ENCODE results near the gene ZBTB46.

ZBTB46 gene

DNA sequence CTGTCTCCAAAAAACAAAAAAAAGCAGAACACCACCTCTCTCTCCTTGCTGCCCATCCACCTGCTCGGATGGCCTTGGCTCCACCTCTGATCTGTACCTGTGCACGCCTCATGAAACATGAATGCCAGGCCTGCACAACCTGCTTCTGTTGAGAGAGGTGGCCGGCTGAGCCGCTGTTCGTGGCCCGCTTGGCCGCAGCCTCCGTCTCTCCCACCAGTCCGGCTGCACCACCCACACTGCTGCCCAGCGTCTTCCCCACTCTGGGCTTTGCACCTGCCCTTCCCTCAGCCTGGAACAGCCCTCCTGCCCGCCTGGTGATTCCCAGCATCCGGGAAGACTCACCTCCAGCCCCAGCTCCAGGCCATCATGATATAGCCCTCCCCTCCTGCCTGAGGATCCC lies 12.2 kb upstream of the ZBTB46 start:
- H3K9me3 Mint-ChIP-seq = no peaks in the 10 kb centered on the region
- DNase-seq (ENCODE audit: low spot score in 2 of 2) (no peak), ATAC-seq (replicated peaks; ENCODE audit: extremely low read depth, poor library complexity, severe bottlenecking) (no peak)
- H3K4me3 Mint-ChIP-seq = no peak overlapping the region
- H3K27ac Mint-ChIP-seq (ENCODE audit: low read depth) = no peak overlapping the region
- H3K36me3 Mint-ChIP-seq (ENCODE audit: insufficient read depth) = no peaks in the 10 kb centered on the region
- H3K4me1 Mint-ChIP-seq = no peaks in the 10 kb centered on the region
- H3K27me3 Mint-ChIP-seq = peaks cover 36% of the 10 kb centered on the region

DNA sequence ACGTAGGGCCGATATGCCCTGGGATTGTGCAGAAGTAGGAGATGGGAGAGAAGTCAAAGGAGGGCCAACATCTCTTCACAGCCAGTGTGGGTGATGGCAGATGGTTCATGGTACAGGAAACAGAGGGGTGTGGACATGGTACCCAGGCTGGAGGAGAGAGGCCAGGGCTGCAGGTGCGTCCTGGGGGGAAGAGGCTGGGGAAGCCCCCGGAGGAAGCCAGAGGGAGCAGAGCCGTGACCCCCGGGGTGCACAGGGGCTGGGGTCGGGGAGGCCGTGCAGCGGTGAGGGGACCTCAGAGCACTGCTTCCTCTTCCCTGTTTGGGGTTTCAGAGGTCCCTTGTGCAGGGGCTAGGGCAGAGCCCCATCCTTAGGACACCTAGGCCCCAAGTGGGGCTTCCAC lies 11.2 kb upstream of the ZBTB46 start:
- DNase-seq (ENCODE audit: low spot score in 2 of 2) (no peak), ATAC-seq (replicated peaks; ENCODE audit: extremely low read depth, poor library complexity, severe bottlenecking) (no peak)
- Mint-ChIP-seq H3K4me3 (no peak overlapping the region), H3K4me1 (no peaks in the 10 kb centered on the region), H3K36me3 (ENCODE audit: insufficient read depth) (no peaks in the 10 kb centered on the region), H3K27me3 (peaks cover 36% of the 10 kb centered on the region), H3K9me3 (no peaks in the 10 kb centered on the region), H3K27ac (ENCODE audit: low read depth) (peak overlapping the region; percentile 29)

DNA sequence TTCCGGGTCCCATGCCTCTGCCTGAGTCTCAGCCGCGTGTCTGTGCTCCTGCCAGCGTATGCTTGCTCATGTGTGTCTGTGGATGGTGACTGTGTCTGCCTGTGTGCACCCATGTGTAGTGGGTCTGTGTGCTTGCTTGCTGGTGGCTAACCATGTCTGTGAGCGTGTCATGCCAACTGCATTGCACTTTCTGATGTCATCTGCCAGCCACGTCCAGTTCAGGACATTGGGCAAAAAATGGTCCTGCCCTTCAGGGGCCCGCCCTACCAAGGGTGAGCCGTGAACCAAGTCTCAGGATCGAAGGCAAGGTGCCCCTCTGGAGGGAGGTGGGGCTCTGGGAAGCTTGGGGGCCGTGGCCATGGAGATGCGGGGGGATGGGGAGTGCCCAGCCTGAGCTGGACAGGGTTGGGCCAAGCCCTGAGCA lies 9.4 kb upstream of the ZBTB46 start:
- Mint-ChIP-seq H3K36me3 (ENCODE audit: insufficient read depth) (no peaks in the 10 kb centered on the region), H3K27me3 (peaks cover 36% of the 10 kb centered on the region), H3K4me1 (no peaks in the 10 kb centered on the region), H3K27ac (ENCODE audit: low read depth) (no peak overlapping the region), H3K4me3 (no peak overlapping the region), H3K9me3 (no peaks in the 10 kb centered on the region)
- ATAC-seq (replicated peaks; ENCODE audit: extremely low read depth, poor library complexity, severe bottlenecking) (no peak), DNase-seq (ENCODE audit: low spot score in 2 of 2) (no peak)

DNA sequence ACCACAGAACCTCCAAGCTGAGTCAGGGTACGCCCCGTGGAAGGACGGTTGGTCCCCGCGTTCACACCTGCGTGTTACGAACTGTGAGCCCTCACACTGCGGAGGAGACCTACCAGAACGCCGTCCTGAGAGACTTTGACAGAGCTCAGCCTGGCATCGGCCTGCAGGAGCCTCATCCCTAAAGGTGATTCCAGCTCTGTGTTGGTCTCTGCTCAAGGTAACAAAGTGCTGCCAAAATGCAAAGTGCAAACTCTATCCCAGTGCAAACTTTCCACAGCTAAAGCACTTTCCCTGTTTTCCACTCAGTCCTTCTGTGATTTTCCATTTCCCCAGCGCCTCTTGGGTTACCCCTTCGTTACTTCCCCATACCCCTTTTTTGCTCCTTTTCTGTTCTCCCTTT lies 8.6 kb upstream of the ZBTB46 start:
- peaks cover 36% of the 10 kb centered on the region for H3K27me3 Mint-ChIP-seq

DNA sequence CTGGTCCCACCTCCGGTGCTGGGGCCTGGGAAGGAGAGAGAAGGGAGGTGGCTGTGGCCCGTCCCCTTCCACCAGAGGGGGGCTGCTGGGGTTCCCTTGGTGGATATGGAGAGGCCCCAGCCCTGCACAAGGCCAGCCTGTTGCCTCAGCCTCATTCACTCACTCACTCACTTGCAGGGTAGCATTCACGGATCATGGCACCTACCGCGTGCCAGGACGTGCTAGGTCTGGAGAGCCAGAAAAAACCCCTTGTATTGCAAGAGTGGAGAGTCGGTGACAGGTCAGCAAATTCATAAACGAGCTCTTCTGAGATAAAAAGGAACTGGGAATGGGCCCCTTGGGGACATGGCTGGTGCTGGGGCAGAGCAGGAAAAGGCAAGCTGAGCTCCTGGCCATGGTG lies 6.4 kb upstream of the ZBTB46 start:
- no peak for ATAC-seq (replicated peaks; ENCODE audit: extremely low read depth, poor library complexity, severe bottlenecking)
- Mint-ChIP-seq H3K27ac (ENCODE audit: low read depth) (no peak overlapping the region), H3K36me3 (ENCODE audit: insufficient read depth) (no peaks in the 10 kb centered on the region), H3K27me3 (peaks cover 32% of the 10 kb centered on the region), H3K9me3 (no peaks in the 10 kb centered on the region), H3K4me3 (no peak overlapping the region), H3K4me1 (no peaks in the 10 kb centered on the region)
- DNase-seq (ENCODE audit: low spot score in 2 of 2) = no peak

More for the DNA sequence above, 8.6 kb upstream of the ZBTB46 start:
- Mint-ChIP-seq H3K4me1 (no peaks in the 10 kb centered on the region), H3K4me3 (no peak overlapping the region), H3K36me3 (ENCODE audit: insufficient read depth) (no peaks in the 10 kb centered on the region), H3K9me3 (no peaks in the 10 kb centered on the region), H3K27ac (ENCODE audit: low read depth) (no peak overlapping the region)
- no peak for ATAC-seq (replicated peaks; ENCODE audit: extremely low read depth, poor library complexity, severe bottlenecking)
- no peak for DNase-seq (ENCODE audit: low spot score in 2 of 2)

DNA sequence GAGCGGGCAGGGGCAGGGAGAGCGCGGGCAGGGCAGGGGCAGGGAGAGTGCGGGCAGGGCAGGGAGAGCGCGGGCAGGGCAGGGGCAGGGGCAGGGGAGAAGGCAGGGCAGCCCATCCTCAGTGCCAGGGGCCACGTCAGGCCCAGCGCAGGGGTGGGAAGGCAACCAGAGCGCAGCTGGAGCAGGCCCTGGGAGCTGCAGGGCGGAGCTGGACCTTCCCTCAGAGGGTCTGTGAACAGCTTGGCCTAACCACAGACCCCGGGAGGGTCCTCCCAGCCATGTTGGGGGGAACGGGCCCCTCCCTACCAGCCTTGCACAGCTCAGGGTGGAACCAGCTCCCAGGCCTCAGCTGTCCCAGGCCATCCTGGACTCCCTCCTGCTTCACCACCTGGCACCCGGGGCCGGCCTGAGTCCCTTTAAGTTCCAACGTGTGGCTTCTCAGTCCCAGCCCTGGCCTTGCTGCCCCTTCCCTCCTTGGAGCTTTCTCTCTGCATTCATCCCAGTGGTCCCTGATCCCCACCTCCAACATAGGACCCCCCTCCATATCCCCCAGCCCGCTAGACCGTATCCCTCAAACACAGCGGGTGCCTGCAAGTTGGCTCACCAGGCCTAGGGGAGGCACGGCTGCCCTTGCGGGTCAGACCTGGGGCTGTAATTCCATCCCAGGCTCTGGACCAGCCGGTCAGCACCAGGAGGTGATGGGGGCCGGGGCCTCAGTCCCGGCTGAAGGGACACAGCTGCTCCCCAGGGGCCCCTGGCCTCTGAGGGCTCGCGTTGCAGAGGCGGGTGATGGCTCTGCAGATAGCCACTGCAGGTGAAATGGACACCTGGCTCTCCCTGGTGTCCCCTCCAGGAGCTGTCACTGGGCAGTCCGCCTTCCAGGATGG lies 5.6 kb upstream of the ZBTB46 start:
- Mint-ChIP-seq H3K27me3 (peaks cover 24% of the 10 kb centered on the region), H3K27ac (ENCODE audit: low read depth) (no peak overlapping the region), H3K4me3 (no peak overlapping the region), H3K4me1 (no peaks in the 10 kb centered on the region), H3K9me3 (no peaks in the 10 kb centered on the region), H3K36me3 (ENCODE audit: insufficient read depth) (no peaks in the 10 kb centered on the region)
- ATAC-seq (replicated peaks; ENCODE audit: extremely low read depth, poor library complexity, severe bottlenecking) (no peak), DNase-seq (ENCODE audit: low spot score in 2 of 2) (no peak)

DNA sequence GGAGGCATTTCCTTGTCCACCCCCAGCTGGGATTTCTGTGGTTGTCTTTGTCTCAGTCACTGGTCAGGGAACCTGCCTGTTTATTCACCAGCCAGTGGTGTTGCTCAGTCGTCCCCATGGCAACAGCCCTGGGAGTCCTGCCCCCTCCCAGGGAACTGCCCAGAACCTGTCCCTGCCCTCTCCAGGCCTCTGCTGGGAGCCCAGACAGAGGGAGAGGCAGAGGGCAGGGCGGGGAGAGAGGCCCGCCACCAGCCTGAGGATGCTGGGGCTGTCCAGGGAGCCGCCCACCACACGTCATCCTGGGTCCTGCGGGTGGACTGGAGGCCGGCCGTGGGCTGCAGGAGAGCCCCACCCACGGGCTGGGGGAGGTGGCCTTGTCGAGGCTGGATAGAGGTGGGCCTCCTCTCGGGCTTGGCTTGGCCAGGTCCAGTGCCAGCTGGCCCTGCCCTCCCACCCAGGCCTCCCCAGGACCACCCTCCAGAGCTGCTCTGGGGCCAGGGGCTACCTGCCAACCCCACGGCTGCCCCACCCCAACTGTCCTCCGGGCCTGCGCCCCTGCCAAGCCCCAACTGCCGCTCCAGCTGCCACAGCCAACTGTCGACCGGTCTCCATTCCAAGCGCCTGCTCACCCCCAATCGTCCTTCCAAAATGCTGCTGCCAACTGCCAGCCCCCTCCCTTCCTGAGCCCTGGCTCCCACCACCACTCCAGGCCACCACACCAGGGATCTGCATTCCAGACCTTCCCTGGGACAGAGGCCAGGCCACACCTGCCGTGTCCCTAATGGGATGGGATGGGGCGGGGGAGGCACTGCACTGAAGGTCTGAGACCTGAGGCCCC lies 4.2 kb upstream of the ZBTB46 start:
- no peaks in the 10 kb centered on the region for H3K9me3 Mint-ChIP-seq
- ATAC-seq (replicated peaks; ENCODE audit: extremely low read depth, poor library complexity, severe bottlenecking) (no peak), DNase-seq (ENCODE audit: low spot score in 2 of 2) (no peak)
- no peak overlapping the region for H3K27ac Mint-ChIP-seq (ENCODE audit: low read depth)
- H3K4me1 Mint-ChIP-seq = peaks cover under 1% of the 10 kb centered on the region
- H3K27me3 Mint-ChIP-seq = peaks cover 19% of the 10 kb centered on the region
- H3K36me3 Mint-ChIP-seq (ENCODE audit: insufficient read depth) = no peaks in the 10 kb centered on the region
- no peak overlapping the region for H3K4me3 Mint-ChIP-seq

DNA sequence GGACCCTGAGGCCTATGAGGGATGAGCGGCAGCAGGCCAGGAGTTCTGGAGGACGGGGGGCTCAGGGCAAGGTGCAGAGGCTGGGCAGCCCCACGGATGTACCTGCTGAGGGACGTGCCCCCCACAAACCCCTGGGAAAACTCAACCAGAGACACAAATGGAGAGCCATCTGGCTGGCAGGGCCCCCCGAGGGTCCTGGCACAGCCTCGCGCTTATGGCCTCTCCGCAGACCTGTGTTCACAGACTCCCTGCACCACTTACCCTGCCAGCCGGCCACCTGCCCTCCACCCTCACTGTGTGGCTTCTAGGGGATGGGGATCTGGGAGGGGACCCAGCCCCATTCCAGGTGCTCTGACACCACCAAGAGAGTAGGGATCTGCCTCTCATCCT lies 3.4 kb upstream of the ZBTB46 start:
- no peak for DNase-seq (ENCODE audit: low spot score in 2 of 2)
- Mint-ChIP-seq H3K4me1 (peaks cover 8% of the 10 kb centered on the region), H3K27ac (ENCODE audit: low read depth) (no peak overlapping the region), H3K27me3 (peaks cover 22% of the 10 kb centered on the region), H3K4me3 (no peak overlapping the region), H3K36me3 (ENCODE audit: insufficient read depth) (peaks cover 5% of the 10 kb centered on the region), H3K9me3 (no peaks in the 10 kb centered on the region)
- no peak for ATAC-seq (replicated peaks; ENCODE audit: extremely low read depth, poor library complexity, severe bottlenecking)

DNA sequence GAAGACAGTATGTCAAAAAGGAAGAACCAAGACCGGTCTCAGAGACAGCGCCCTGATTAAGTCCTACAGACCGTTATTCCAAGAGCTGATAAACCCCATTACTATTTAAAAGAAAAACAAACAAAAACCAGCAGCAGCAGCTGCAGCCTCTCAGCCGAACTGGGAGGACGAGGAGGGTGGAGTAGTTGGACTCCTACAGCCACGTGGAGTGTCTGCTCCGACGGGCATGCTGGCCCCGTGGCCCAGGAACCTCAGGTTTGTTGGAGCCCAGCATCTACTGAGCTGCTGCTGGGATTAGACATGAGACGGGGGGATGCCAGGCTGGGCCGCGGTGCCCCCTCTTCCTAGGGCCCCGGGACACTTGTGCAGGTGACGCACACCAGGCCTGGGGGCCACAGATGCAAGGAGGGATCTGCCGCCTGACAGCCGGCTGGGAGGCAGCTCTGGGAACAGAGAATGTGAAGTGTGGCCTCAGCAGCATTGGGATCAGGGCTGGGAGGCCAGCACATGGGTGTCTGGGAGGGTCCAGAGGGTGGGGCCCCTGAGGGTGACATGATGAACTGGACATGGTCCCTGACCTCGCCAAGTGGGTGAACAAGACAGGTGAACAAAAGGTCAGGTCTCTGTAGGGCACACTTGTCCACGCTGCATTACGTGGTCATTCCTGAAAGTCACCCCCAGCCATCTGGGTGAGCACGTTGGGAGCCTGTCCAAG lies 2.9 kb upstream of the ZBTB46 start:
- ATAC-seq (replicated peaks; ENCODE audit: extremely low read depth, poor library complexity, severe bottlenecking) = no peak
- Mint-ChIP-seq H3K36me3 (ENCODE audit: insufficient read depth) (peaks cover 7% of the 10 kb centered on the region), H3K27ac (ENCODE audit: low read depth) (no peak overlapping the region), H3K4me3 (peak overlapping the region; percentile 46), H3K4me1 (peaks cover 11% of the 10 kb centered on the region), H3K27me3 (peaks cover 28% of the 10 kb centered on the region), H3K9me3 (no peaks in the 10 kb centered on the region)
- DNase-seq (ENCODE audit: low spot score in 2 of 2) = no peak

DNA sequence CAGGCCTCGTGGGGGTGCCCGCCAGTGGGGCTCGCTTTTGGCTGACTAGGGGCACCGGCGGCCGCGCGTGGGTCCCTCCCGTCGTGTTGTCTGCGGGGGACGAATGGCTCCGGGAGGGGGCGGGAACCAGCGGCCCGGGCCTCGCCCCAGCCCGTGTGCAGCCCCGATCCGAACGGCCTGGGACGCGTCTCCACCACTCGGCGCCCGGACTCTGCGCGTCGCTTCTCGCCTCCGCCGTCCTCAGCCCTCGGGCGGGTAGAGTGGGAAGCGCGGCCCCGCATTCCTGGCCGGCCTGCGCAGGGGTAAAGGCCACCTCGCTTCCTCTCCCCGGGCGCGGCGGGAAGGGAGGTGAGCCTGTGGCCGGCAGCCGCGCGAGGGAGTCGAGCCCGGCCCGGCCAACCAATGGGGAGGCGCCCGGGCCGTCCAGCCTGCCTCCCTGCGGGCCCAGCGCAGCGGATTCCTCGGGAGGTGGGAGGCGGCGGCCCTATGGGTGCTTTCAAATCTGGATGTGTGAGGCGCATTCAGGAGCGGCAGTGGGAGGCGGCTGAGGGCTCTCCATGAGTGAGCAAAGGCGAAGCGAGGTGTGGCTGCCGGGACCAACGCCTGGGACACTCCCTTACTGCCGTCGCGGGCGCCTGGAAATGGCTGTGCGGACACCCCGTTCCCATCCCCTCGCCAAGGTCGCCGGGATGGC lies 1.1 kb upstream of the ZBTB46 start:
- ATAC-seq (replicated peaks; ENCODE audit: extremely low read depth, poor library complexity, severe bottlenecking) (no peak), DNase-seq (ENCODE audit: low spot score in 2 of 2) (no peak)
- H3K4me3 Mint-ChIP-seq = peak overlapping the region; percentile 46
- peaks cover 11% of the 10 kb centered on the region for H3K4me1 Mint-ChIP-seq
- H3K9me3 Mint-ChIP-seq = no peaks in the 10 kb centered on the region
- H3K36me3 Mint-ChIP-seq (ENCODE audit: insufficient read depth) = peaks cover 7% of the 10 kb centered on the region
- peaks cover 41% of the 10 kb centered on the region for H3K27me3 Mint-ChIP-seq
- no peak overlapping the region for H3K27ac Mint-ChIP-seq (ENCODE audit: low read depth)

DNA sequence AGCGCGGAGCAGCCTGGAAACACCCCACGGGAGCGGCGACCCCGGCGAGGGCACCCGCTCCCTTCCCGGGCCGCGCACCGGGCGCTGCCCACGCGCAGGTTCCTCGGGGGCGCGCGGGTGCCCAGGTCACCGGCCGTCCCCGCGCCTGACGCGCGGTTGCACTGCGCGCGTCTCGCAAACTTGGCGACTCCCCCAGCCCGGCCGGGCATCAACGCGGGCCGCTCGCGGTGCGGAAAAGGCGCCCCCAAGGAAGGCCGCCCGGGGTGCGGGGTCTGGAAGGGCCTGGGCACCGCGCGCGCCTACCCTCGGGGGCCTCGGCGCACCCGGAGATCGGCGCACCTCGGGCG lies 555 bp upstream of the ZBTB46 start:
- Mint-ChIP-seq H3K4me3 (no peak overlapping the region), H3K4me1 (peaks cover 11% of the 10 kb centered on the region), H3K27ac (ENCODE audit: low read depth) (no peak overlapping the region), H3K9me3 (no peaks in the 10 kb centered on the region), H3K27me3 (peaks cover 41% of the 10 kb centered on the region), H3K36me3 (ENCODE audit: insufficient read depth) (peaks cover 7% of the 10 kb centered on the region)
- DNase-seq (ENCODE audit: low spot score in 2 of 2) (no peak), ATAC-seq (replicated peaks; ENCODE audit: extremely low read depth, poor library complexity, severe bottlenecking) (no peak)
